SU-DHL-6 (cell line): ENCODE data around the gene RACGAP1.

Experiments used
- CTCF ChIP-seq: fragments of 200-600 bp; sonication (generic); IDR thresholded peaks from one replicate; pipeline ENCODE4 v1.5.1; 2017; ENCODE audit warnings: antibody characterized with exemption, mild to moderate bottlenecking, low read length, moderate library complexity; ENCODE audit not compliant: insufficient read depth, poor library complexity, severe bottlenecking
- EZH2phosphoT487 ChIP-seq: fragments of 200-600 bp; sonication (generic), shearing (Covaris generic); conservative IDR thresholded peaks from 2 replicates; pipeline ENCODE4 v1.6.1; 2018; ENCODE audit warnings: mild to moderate bottlenecking, antibody characterized with exemption, low read length, moderate library complexity, mixed read lengths

- no peak for TF ChIP-seq CTCF
- no peak for TF ChIP-seq EZH2phosphoT487
Observed at GRCh38 chr12:49967777-49968250, 57.5 kb downstream of the RACGAP1 start.
